Mesenchymal stem cell (in vitro differentiated cells and primary cell): ENCODE measurements around the gene YEATS4.

Experiments used
- DNase-seq: peaks from one replicate; pipeline ENCODE4 v3.0.0-alpha.2; 2013
- H2AFZ ChIP-seq: one replicate; pipeline ENCODE4 v1.6.1; 2013; ENCODE audit warnings: low read depth, mild to moderate bottlenecking, control low read depth, inconsistent platforms, low read length, moderate library complexity
- H2AK5ac ChIP-seq: 2 replicates; pipeline ENCODE4 v1.6.1; 2013; ENCODE audit warnings: low read length, moderate library complexity, mild to moderate bottlenecking, inconsistent platforms; ENCODE audit not compliant: severe bottlenecking
- H2BK120ac ChIP-seq: one replicate; pipeline ENCODE4 v1.6.1; 2013; ENCODE audit warnings: low read depth, mild to moderate bottlenecking, inconsistent platforms, low read length, moderate library complexity
- H2BK12ac ChIP-seq, 2 experiments: one replicate each; pipeline ENCODE4 v1.6.1; 2013; ENCODE audit warnings: inconsistent platforms in 2 of 2, low read length in 2 of 2, mild to moderate bottlenecking in 2 of 2, moderate library complexity in 2 of 2, control low read depth in 1 of 2
- H2BK15ac ChIP-seq: one replicate; pipeline ENCODE4 v1.6.1; 2013; ENCODE audit warnings: mild to moderate bottlenecking, low read depth, inconsistent platforms; ENCODE audit not compliant: poor library complexity, severe bottlenecking
- H2BK5ac ChIP-seq: 2 replicates; pipeline ENCODE4 v1.6.1; 2013; ENCODE audit warnings: low read depth, mild to moderate bottlenecking, low read length, control low read depth, inconsistent platforms; ENCODE audit not compliant: poor library complexity, severe bottlenecking
- H3K14ac ChIP-seq, 2 experiments: one replicate each; pipeline ENCODE4 v1.6.1; 2013; ENCODE audit warnings: inconsistent platforms in 2 of 2, low read length in 2 of 2, control low read depth in 1 of 2, mild to moderate bottlenecking in 1 of 2, moderate library complexity in 1 of 2
- H3K18ac ChIP-seq, 2 experiments: one replicate each; pipeline ENCODE4 v1.6.1; 2013; ENCODE audit warnings: inconsistent platforms in 2 of 2, low read length in 2 of 2, control low read depth in 1 of 2, low read depth in 1 of 2, mild to moderate bottlenecking in 1 of 2
- H3K23ac ChIP-seq, 2 experiments: one replicate each; pipeline ENCODE4 v1.6.1; 2013; ENCODE audit warnings: inconsistent platforms in 2 of 2, low read length in 2 of 2, mild to moderate bottlenecking in 2 of 2, moderate library complexity in 2 of 2, control low read depth in 1 of 2
- H3K27ac ChIP-seq: 2 replicates; pipeline ENCODE4 v1.5.1; 2013; ENCODE audit warnings: mild to moderate bottlenecking, moderate library complexity, low read length, control low read depth, inconsistent platforms; ENCODE audit not compliant: poor library complexity, severe bottlenecking
- H3K27me3 ChIP-seq, 2 experiments: 2 replicates each; pipeline versions ENCODE4 v1.6.1 to v1.7.0; 2013; ENCODE audit warnings: low read length in 2 of 2, mild to moderate bottlenecking in 2 of 2, moderate library complexity in 2 of 2, control low read depth in 1 of 2, inconsistent platforms in 1 of 2; ENCODE audit not compliant: control insufficient read depth in 1 of 2, insufficient read depth in 1 of 2
- H3K36me3 ChIP-seq, 2 experiments: 2 replicates each; pipeline versions ENCODE4 v1.6.1 to v1.7.0; 2013; ENCODE audit warnings: low read length in 2 of 2, control low read depth in 1 of 2, inconsistent platforms in 1 of 2, low read depth in 1 of 2, mild to moderate bottlenecking in 1 of 2; ENCODE audit not compliant: insufficient read depth in 2 of 2, control insufficient read depth in 1 of 2
- H3K4ac ChIP-seq, 2 experiments: one replicate each; pipeline ENCODE4 v1.6.1; 2013; ENCODE audit warnings: inconsistent platforms in 2 of 2, low read length in 2 of 2, mild to moderate bottlenecking in 2 of 2, moderate library complexity in 2 of 2, control low read depth in 1 of 2, low read depth in 1 of 2
- H3K4me1 ChIP-seq: 2 replicates; pipeline ENCODE4 v1.6.1; 2013; ENCODE audit warnings: low read depth, low read length, control low read depth; ENCODE audit not compliant: control insufficient read depth, insufficient read depth
- H3K4me2 ChIP-seq: 2 replicates; pipeline ENCODE4 v1.6.1; 2013; ENCODE audit warnings: low read length, mild to moderate bottlenecking, inconsistent platforms; ENCODE audit not compliant: poor library complexity, severe bottlenecking
- H3K4me3 ChIP-seq, 2 experiments: 2 replicates each; pipeline versions ENCODE4 v1.5.1 to v1.7.0; 2013; ENCODE audit warnings: low read length in 2 of 2, mild to moderate bottlenecking in 2 of 2, control low read depth in 1 of 2, low read depth in 1 of 2; ENCODE audit not compliant: insufficient read depth in 1 of 2
- H3K79me1 ChIP-seq: replicated peaks from 2 replicates; pipeline ENCODE4 v1.6.1; 2013; ENCODE audit warnings: mild to moderate bottlenecking, control low read depth, low read length, inconsistent platforms; ENCODE audit not compliant: poor library complexity, severe bottlenecking
- H3K9ac ChIP-seq: 2 replicates; pipeline ENCODE4 v1.7.0; 2013; ENCODE audit warnings: mild to moderate bottlenecking, low read length, moderate library complexity
- H3K9me3 ChIP-seq: 2 replicates; pipeline ENCODE4 v1.7.0; 2013; ENCODE audit warnings: mild to moderate bottlenecking, low read length; ENCODE audit not compliant: control insufficient read depth
- H4K8ac ChIP-seq: one replicate; pipeline ENCODE4 v1.6.1; 2013; ENCODE audit warnings: inconsistent platforms, mild to moderate bottlenecking, low read length, moderate library complexity
- H4K91ac ChIP-seq: one replicate; pipeline ENCODE4 v1.6.1; 2013; ENCODE audit warnings: mild to moderate bottlenecking, low read length, inconsistent platforms
- WGBS: methylation state at CpG from one replicate; pipeline ENCODE4 v1.1.7; 2013; ENCODE audit warnings: mixed read lengths; 5-methylcytosine and 5-hydroxymethylcytosine counted together

YEATS4 gene

GRCh38 chr12:69338120-69338859, 21.3 kb upstream of the YEATS4 start:
- Histone ChIP-seq H2BK15ac (no peak overlapping the region), H2AFZ (no peak overlapping the region), H3K4ac (no peak overlapping the region), H2BK5ac (no peak overlapping the region), H3K27ac (no peak overlapping the region), H3K4me2 (no peak overlapping the region), H3K4me3 (no peak overlapping the region), H3K18ac (no peak overlapping the region), H4K91ac (no peak overlapping the region), H3K9me3 (no peaks in the 10 kb centered on the region), H3K14ac (no peak overlapping the region), H3K27me3 (peaks cover 0 to 11% of the 10 kb centered on the region in 2 experiments), H2BK120ac (no peak overlapping the region), H4K8ac (no peak overlapping the region), H3K36me3 (no peaks in the 10 kb centered on the region), H3K23ac (no peak overlapping the region), H2BK12ac (no peak overlapping the region), H3K4me1 (no peaks in the 10 kb centered on the region), H3K9ac (no peak overlapping the region), H2AK5ac (no peak overlapping the region), H3K79me1 (no peaks in the 10 kb centered on the region)
- DNase-seq: no peak
- no CpG with 5 or more reads among the region's 3 CpGs for WGBS

- Histone ChIP-seq H3K9me3 (no peaks in the 10 kb centered on the region), H2BK12ac (no peak overlapping the region), H3K27me3 (peaks cover 0 to 11% of the 10 kb centered on the region in 2 experiments), H3K9ac (no peak overlapping the region), H2BK15ac (no peak overlapping the region), H3K4me1 (no peaks in the 10 kb centered on the region), H3K14ac (no peak overlapping the region), H2BK5ac (no peak overlapping the region), H3K18ac (no peak overlapping the region), H3K79me1 (no peaks in the 10 kb centered on the region), H2BK120ac (no peak overlapping the region), H4K91ac (no peak overlapping the region), H3K4ac (no peak overlapping the region), H3K27ac (no peak overlapping the region), H3K4me2 (no peak overlapping the region), H3K4me3 (no peak overlapping the region), H3K23ac (no peak overlapping the region), H2AFZ (no peak overlapping the region), H3K36me3 (no peaks in the 10 kb centered on the region), H2AK5ac (no peak overlapping the region), H4K8ac (no peak overlapping the region)
- no peak for DNase-seq
Measured at GRCh38 chr12:69338936-69339335, 20.6 kb upstream of the YEATS4 start.

GRCh38 chr12:69339999-69340398, 19.5 kb upstream of the YEATS4 start:
- H3K36me3 ChIP-seq: no peaks in the 10 kb centered on the region
- DNase-seq: no peak
- no peak overlapping the region for H3K9ac ChIP-seq
- no peak overlapping the region for H2BK15ac ChIP-seq
- H3K4me1 ChIP-seq: no peaks in the 10 kb centered on the region
- no peaks in the 10 kb centered on the region for H3K79me1 ChIP-seq
- H3K18ac ChIP-seq: no peak overlapping the region
- H3K27me3 ChIP-seq: peaks cover 0 to 7% of the 10 kb centered on the region in 2 experiments
- no peak overlapping the region for H4K91ac ChIP-seq
- no peaks in the 10 kb centered on the region for H3K9me3 ChIP-seq
- no peak overlapping the region for H3K4ac ChIP-seq
- no peak overlapping the region for H2BK120ac ChIP-seq
- H3K4me3 ChIP-seq: no peak overlapping the region
- no peak overlapping the region for H3K27ac ChIP-seq
- no peak overlapping the region for H3K14ac ChIP-seq
- H2BK12ac ChIP-seq: no peak overlapping the region
- no peak overlapping the region for H2AFZ ChIP-seq
- H3K23ac ChIP-seq: no peak overlapping the region
- 89% methylated on average over 1 of the region's 2 CpGs for WGBS
- H2AK5ac ChIP-seq: no peak overlapping the region
- H2BK5ac ChIP-seq: no peak overlapping the region
- no peak overlapping the region for H3K4me2 ChIP-seq
- H4K8ac ChIP-seq: no peak overlapping the region

- no peak overlapping the region for H3K9ac ChIP-seq
- no peak overlapping the region for H3K4ac ChIP-seq
- no peak overlapping the region for H3K14ac ChIP-seq
- no peaks in the 10 kb centered on the region for H3K79me1 ChIP-seq
- no peak overlapping the region for H2BK15ac ChIP-seq
- no peak overlapping the region for H2AK5ac ChIP-seq
- H3K27ac ChIP-seq: no peak overlapping the region
- no peaks in the 10 kb centered on the region for H3K9me3 ChIP-seq
- H3K4me2 ChIP-seq: no peak overlapping the region
- no peak for DNase-seq
- no peak overlapping the region for H3K4me3 ChIP-seq
- H3K23ac ChIP-seq: no peak overlapping the region
- 83% methylated on average over 4 of the region's 5 CpGs for WGBS
- H2BK5ac ChIP-seq: no peak overlapping the region
- no peak overlapping the region for H4K8ac ChIP-seq
- H3K4me1 ChIP-seq: no peaks in the 10 kb centered on the region
- no peaks in the 10 kb centered on the region for H3K36me3 ChIP-seq
- H4K91ac ChIP-seq: no peak overlapping the region
- H2BK120ac ChIP-seq: no peak overlapping the region
- peaks cover 0 to 4% of the 10 kb centered on the region in 2 experiments for H3K27me3 ChIP-seq
- H3K18ac ChIP-seq: no peak overlapping the region
- H2AFZ ChIP-seq: no peak overlapping the region
- H2BK12ac ChIP-seq: no peak overlapping the region
Measured at GRCh38 chr12:69341328-69341727, 18.2 kb upstream of the YEATS4 start.
